Uterus (tissue), 2 donors: ENCODE measurements around the gene ERC2.

Experiments
- CTCF ChIP-seq, 4 experiments: fragments of 200-600 bp in 2 of 4; fragments of 450-650 bp in 2 of 4; sonication (generic) in 2 of 4; IDR thresholded peaks; one replicate each; pipeline ENCODE4 v1.5.1; 2016 to 2019; ENCODE audit warnings: antibody characterized with exemption in 4 of 4, mild to moderate bottlenecking in 2 of 4, moderate library complexity in 1 of 4
- POLR2A ChIP-seq, 2 donors: fragments of 450-650 bp; IDR thresholded peaks; one replicate each; pipeline ENCODE4 v1.6.1; 2016; ENCODE audit warnings: antibody characterized with exemption in 2 of 2, mild to moderate bottlenecking in 1 of 2, moderate library complexity in 1 of 2

DNA sequence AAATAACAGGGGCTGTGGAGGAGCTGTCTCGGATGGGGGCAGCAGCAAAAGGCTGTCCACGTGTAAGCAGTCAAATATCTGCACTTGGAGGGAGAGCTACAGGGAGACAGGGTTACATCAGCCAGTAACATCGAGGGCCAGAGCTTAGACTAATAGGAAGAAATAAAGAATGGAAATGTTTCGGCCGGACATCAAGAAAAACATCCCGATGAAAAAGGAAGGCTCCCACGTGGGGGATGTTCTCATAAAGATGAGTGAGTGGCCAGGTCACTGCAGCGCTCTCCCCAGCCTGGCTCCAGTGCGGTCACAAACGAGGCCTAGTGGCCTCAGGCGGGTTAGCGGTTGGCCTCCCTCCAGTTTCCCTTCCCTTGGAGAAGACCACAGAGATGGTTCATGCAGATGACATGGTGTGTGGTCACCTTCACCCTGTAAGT is 925.1 kb downstream of the ERC2 start:
- no peak for TF ChIP-seq CTCF (IDR thresholded peaks at IDR 0.05)
- no peak for TF ChIP-seq POLR2A (IDR thresholded peaks at IDR 0.05)
